GM19395 (cell line): ENCODE measurements around the gene RPS17.

Experiments
- ATAC-seq: cut with Tn5 transposase; IDR thresholded peaks from one replicate; pipeline ENCODE4 v1.9.1; 2021; ENCODE audit warnings: mild to moderate bottlenecking, moderate library complexity; ENCODE audit not compliant: unreplicated experiment

The RPS17 gene

GRCh38 chr15:82540055-82540983, at the start of gene RPS17:
TSS of gene RPS17 (minus strand) at chr15:82540457. CDS start at chr15:82540428, 29 bp downstream.
- peak; percentile 94 for ATAC-seq

GRCh38 chr15:82587805-82588204, 47.5 kb upstream of the RPS17 start:
- ATAC-seq: no peak

- ATAC-seq: no peak
These were observed 44.8 kb upstream of the RPS17 start for GRCh38 chr15:82585072-82585471.

DNA sequence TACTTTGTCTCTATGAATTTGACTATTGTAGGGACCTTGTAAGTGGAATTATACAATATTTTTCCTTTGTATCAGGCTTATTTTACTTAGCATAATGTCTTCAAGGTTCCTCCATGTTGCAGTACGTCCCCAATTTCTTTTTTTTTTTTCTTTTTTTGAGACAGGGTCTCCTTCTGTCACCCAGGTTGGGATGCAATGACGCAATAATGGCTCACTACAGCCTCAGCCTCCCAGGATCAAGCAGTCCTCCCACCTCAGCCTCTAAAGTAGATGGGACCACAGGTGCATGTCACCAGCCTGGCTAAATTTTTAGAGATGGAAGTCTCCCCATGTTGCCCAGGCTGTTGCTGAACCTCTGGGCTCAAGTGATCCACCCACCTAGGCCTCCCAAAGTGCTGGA, 40.5 kb upstream of the RPS17 start:
- ATAC-seq: no peak

DNA sequence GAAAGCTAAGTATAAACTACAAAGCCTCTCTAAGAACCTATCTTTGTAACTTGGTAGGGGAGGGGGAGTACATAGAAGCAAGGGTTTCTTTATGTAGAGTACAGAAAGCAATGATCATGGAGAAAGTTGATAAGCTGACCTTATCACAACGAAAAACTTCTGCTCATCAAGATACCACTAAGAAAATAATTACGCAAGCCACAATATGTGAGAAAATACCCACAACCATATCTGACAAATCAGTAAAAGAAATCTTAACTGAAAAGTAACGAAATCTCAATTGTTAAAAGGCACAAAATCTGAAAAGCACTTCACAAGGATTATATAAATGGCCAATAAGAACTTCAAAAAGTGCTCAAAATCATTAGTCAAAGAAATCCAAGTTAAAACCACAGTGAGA, 35.1 kb upstream of the RPS17 start:
- ATAC-seq: no peak

DNA sequence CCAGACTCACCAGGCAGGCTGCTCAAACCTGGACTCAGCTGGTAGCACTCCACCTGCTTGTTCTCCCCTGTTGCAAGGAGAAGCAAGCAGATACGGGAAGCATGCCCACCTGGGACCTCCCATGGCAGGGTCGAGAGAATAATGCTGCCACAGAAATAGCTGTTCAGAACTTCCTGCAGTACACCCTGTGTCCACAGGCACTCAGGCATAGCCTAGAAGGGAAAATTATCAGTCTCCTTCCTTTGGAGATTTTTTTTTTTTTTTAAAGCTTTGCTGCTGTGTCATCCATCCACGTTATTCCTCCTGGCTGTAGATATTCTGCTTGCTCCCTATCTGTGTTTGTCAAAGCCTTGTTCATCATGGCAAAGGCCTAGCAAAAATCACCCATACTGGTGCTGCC, 32.7 kb upstream of the RPS17 start:
- ATAC-seq: no peak

DNA sequence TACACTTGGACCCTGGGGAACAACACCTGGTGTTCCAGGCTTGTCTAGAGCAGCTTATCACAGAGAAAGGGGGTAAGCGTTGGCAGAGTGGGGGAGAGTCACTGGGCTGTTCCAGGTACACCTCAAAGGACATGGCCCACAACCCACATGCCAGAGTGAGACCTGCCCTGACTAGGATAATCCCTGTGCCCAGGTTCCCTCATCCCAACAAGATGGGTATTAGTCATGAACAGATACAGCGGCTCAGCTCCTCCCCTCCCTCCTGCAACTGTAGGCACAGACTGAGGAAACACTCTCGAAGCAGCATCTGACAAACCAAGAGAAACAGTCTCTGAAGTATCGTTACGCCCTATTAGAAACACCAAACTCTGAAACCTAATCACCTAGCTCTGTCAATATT, 32.1 kb upstream of the RPS17 start:
- ATAC-seq: no peak

DNA sequence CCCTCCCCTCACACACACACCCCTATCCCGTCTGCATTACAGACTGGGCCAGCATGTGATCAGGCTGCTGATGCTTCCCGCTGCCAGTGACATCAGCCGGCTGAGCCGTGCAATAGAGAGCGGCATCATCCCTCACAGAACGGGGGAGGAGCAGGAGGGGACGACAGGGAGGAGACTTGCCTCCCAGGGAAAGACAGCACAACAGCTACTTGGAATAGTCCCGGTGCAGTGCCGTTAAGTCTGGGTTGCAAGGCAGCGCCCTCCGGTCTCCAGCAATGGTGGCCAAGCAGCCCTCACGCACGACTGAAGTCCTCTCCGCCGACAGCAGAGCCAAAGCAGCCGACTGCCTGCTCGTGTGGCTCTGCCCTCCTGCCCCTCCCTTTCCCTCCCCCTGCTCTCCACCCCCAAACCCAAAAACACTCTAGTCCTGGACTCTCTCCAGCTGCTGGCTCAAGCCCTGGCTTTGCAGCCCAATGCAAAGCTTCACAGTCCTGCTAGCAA, 31.5 kb upstream of the RPS17 start:
- ATAC-seq: no peak

DNA sequence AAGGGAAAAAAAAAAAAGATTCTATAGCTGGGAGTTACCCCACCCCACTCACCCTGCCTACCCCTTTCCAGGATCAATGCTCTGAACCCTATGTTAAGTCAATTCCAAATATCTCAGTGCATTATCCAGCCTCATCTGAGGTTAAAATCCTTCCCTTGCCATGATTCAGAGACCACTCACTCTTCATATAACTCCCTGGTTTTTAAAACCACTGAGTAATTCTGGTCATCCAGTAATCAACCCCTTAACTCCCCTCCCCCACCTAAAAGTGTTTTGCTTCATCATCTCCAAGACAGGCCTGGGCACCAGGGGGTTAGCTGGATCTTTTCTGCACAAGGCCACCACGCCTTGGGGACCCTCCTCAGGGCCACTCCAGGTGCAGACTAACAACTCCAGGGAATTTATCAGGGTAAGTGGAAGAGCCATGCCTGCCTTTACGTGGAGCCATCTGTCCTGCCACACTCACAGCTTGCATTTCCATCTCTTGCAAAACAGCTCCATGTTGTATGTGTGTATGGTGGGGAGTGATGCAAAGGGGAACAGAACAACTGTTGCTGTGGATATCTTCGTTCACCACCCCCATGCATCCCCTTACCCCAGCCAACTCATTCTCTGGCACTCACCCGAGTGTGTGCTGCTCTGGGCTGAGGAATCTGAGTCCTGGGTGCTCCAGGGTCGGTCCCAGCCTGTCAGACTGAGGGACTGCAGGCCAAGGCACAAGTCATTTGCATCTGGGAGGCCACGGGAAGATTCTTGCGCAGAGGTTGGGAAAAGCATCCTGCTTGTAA, 30.7 kb upstream of the RPS17 start:
- ATAC-seq: no peak

DNA sequence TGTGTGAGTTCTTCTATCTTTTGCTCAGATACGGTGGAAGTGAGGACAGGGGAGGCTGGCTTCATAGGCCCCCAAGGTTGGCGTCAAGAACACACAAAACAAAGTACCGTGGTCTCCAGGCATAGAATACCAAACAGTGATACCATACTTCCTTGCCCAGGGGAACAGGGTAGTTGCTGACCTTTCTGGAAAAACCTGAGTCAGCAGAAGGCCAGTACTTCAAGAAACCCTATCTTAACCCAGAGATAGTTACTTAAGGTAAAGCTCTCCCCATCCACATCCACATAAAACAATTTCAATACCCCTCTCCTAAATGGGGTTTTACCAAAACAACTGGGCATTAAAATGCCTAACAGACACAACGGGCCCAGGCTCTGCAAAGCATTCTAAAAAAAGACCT, 29.6 kb upstream of the RPS17 start:
- ATAC-seq: no peak

GRCh38 chr15:82568986-82569385, 28.7 kb upstream of the RPS17 start:
- ATAC-seq: no peak

GRCh38 chr15:82567661-82568060, 27.4 kb upstream of the RPS17 start:
- no peak for ATAC-seq

- no peak for ATAC-seq
These were observed 26.4 kb upstream of the RPS17 start for GRCh38 chr15:82566690-82567089.

GRCh38 chr15:82558502-82558901, 18.2 kb upstream of the RPS17 start:
- no peak for ATAC-seq

- ATAC-seq: no peak
These were observed 16.2 kb upstream of the RPS17 start for GRCh38 chr15:82556315-82557035.

DNA sequence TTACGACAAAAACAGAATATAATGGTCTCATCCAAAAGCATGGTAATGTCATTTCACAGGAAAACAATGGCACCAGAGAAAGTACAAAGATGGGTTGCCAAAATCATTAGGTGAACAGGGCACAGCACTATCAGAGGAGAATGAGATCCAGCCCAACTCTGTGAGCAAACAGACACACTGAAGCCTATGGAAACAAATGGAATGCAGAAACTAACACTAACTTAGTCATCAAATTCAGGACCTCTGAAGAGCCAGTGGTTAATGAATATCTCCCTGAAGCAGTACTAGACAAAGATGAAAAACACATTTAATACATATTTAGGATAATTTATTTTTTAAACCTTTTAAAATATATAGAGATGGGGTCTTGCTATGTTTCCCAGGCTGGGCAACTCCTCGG, 14.6 kb upstream of the RPS17 start:
- no peak for ATAC-seq

DNA sequence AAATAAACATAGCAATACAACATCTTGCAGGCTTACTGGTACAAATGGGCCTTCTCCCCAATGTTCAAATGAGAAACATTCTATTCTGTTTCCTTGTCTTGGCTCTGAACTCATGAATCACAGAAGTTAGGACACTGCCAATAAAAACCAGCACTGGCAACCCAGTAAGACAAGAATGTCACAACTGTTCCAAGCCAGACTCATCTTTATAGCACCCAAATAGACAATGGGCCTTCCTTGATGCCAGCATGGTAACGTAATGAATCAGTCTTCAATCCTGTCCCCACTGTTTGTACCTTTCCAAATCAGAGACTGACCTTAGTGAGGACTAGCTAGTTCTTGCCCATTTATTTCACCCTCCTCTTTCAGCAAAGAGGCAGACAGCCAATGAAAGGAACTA, 14.1 kb upstream of the RPS17 start:
- ATAC-seq: no peak

DNA sequence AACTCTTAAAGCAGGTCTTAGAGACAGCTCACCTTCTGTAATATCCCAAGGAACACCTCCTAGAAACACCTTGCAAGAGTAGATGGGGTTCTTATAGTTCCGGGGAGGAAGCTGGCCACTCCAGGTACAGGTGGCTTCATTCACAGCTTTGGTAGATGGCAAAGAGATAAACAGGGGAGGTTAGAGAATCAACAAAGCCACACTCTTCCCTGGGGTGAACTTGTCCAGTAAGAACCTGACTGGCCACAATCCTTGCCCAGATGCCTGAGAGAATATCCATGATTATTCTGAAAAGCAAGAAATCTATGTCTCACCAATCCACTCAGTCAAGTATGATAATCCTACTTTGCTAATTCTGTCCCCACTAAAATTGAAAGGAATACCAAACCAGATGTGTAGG, 13.6 kb upstream of the RPS17 start:
- no peak for ATAC-seq

GRCh38 chr15:82552861-82553260, 12.6 kb upstream of the RPS17 start:
- ATAC-seq: no peak

GRCh38 chr15:82551646-82552247, 11.5 kb upstream of the RPS17 start:
- no peak for ATAC-seq

GRCh38 chr15:82549199-82549665, 9.0 kb upstream of the RPS17 start:
- no peak for ATAC-seq
